HG02798 (cell line): ENCODE measurements around the gene BBS4.

Source experiments
- ATAC-seq: cut with Tn5 transposase; IDR thresholded peaks from one replicate; pipeline ENCODE4 v1.9.1; 2021; ENCODE audit warnings: mild to moderate bottlenecking; ENCODE audit not compliant: unreplicated experiment, poor library complexity

Gene BBS4

GRCh38 chr15:72754096-72754495 lies 68.1 kb downstream of the BBS4 start:
- no peak for ATAC-seq

GRCh38 chr15:72758182-72758581 lies 72.2 kb downstream of the BBS4 start:
- ATAC-seq = no peak

- no peak for ATAC-seq
Observed at GRCh38 chr15:72760590-72761260, 74.7 kb downstream of the BBS4 start.

- no peak for ATAC-seq
Observed at GRCh38 chr15:72764656-72765055, 78.6 kb downstream of the BBS4 start.

- ATAC-seq = no peak
Observed at GRCh38 chr15:72766025-72766424, 80.0 kb downstream of the BBS4 start.

- ATAC-seq = no peak
Observed at GRCh38 chr15:72766780-72767179, 80.8 kb downstream of the BBS4 start.

GRCh38 chr15:72770673-72771328 lies 84.8 kb downstream of the BBS4 start:
- no peak for ATAC-seq

GRCh38 chr15:72771329-72771725 lies 85.3 kb downstream of the BBS4 start:
- ATAC-seq = no peak

- ATAC-seq = no peak
Observed at GRCh38 chr15:72774696-72775383, 88.8 kb downstream of the BBS4 start.

- ATAC-seq = no peak
Observed at GRCh38 chr15:72778796-72779195, 92.8 kb downstream of the BBS4 start.

GRCh38 chr15:72781631-72782030 lies 95.6 kb downstream of the BBS4 start:
- ATAC-seq = no peak

GRCh38 chr15:72782274-72783003 lies 96.4 kb downstream of the BBS4 start:
- ATAC-seq = no peak

- ATAC-seq = peak; percentile 39
Observed at GRCh38 chr15:72783004-72783639, 97.1 kb downstream of the BBS4 start.

- ATAC-seq = peak; percentile 86
Observed at GRCh38 chr15:72783640-72784455, 97.8 kb downstream of the BBS4 start, which contains the start of gene ADPGK. TSS of gene ADPGK (minus strand) at chr15:72783758. CDS start at chr15:72783691, 67 bp downstream.

- ATAC-seq = no peak
Observed at GRCh38 chr15:72784456-72784876, 98.5 kb downstream of the BBS4 start.

GRCh38 chr15:72785432-72785831 lies 99.4 kb downstream of the BBS4 start:
- ATAC-seq = no peak

GRCh38 chr15:72785841-72786240 lies 99.8 kb downstream of the BBS4 start:
- no peak for ATAC-seq

GRCh38 chr15:72786242-72786641 lies 100.2 kb downstream of the BBS4 start:
- ATAC-seq = no peak

GRCh38 chr15:72786676-72787345 lies 100.8 kb downstream of the BBS4 start:
- ATAC-seq = no peak
